ENCODE results near the gene PLPP1.

Gene PLPP1

GRCh38 chr5:55392669-55393068, 142.1 kb downstream of the PLPP1 start:
- Histone ChIP-seq H3F3A (ENCODE audit: insufficient read depth, low read length) (no peaks in the 10 kb centered on the region), H3K36me3 (replicated peaks; ENCODE audit: insufficient read depth, low read length) (0 out of 2 replicates have a peak, but pooled peaks cover 7% of the 10 kb centered on the region), H3K4me3 (ENCODE audit: low read length) (no peak overlapping the region), H3K27me3 (replicated peaks; ENCODE audit: insufficient read depth, low read length) (no peaks in the 10 kb centered on the region), H3K79me2 (ENCODE audit: low read length) (no peaks in the 10 kb centered on the region), H3K4me2 (ENCODE audit: low read depth, low read length) (no peak overlapping the region), H3K27ac (ENCODE audit: low read length) (no peak overlapping the region), H3K9me2 (replicated peaks; ENCODE audit: insufficient read depth, low read length) (no peaks in the 10 kb centered on the region), H3K4me1 (ENCODE audit: low read length) (no peaks in the 10 kb centered on the region), H3K9ac (ENCODE audit: low read length) (no peak overlapping the region), H4K20me1 (ENCODE audit: insufficient read depth, low read length) (no peaks in the 10 kb centered on the region), H3K9me3 (replicated peaks; ENCODE audit: insufficient read depth, low read length) (no peaks in the 10 kb centered on the region), H2AFZ (ENCODE audit: low read length) (no peak overlapping the region)
- no peak for TF ChIP-seq EZH2 (optimal IDR thresholded peaks at IDR 0.05; ENCODE audit: low read depth, low read length)
- no peak for TF ChIP-seq CTCF (IDR thresholded peaks at IDR 0.05; ENCODE audit: low read length)
- TF ChIP-seq EZH2phosphoT487 (IDR thresholded peaks at IDR 0.05; ENCODE audit: low read length), result no peak
- DNase-seq, result no peak

GRCh38 chr5:55391707-55392106, 143.1 kb downstream of the PLPP1 start:
- DNase-seq, result no peak
- H3K27me3 ChIP-seq (replicated peaks; ENCODE audit: insufficient read depth, low read length), result no peaks in the 10 kb centered on the region
- no peak overlapping the region for H3K9ac ChIP-seq (ENCODE audit: low read length)
- no peaks in the 10 kb centered on the region for H4K20me1 ChIP-seq (ENCODE audit: insufficient read depth, low read length)
- no peaks in the 10 kb centered on the region for H3K79me2 ChIP-seq (ENCODE audit: low read length)
- no peaks in the 10 kb centered on the region for H3K4me1 ChIP-seq (ENCODE audit: low read length)
- no peak for TF ChIP-seq CTCF (IDR thresholded peaks at IDR 0.05; ENCODE audit: low read length)
- TF ChIP-seq EZH2phosphoT487 (IDR thresholded peaks at IDR 0.05; ENCODE audit: low read length), result no peak
- no peak for TF ChIP-seq EZH2 (optimal IDR thresholded peaks at IDR 0.05; ENCODE audit: low read depth, low read length)
- no peak overlapping the region for H3K4me2 ChIP-seq (ENCODE audit: low read depth, low read length)
- H3K9me2 ChIP-seq (replicated peaks; ENCODE audit: insufficient read depth, low read length), result no peaks in the 10 kb centered on the region
- H3K36me3 ChIP-seq (replicated peaks; ENCODE audit: insufficient read depth, low read length), result 0 out of 2 replicates have a peak, but pooled peaks cover 8% of the 10 kb centered on the region
- no peaks in the 10 kb centered on the region for H3F3A ChIP-seq (ENCODE audit: insufficient read depth, low read length)
- H3K27ac ChIP-seq (ENCODE audit: low read length), result no peak overlapping the region
- H3K9me3 ChIP-seq (replicated peaks; ENCODE audit: insufficient read depth, low read length), result no peaks in the 10 kb centered on the region
- no peak overlapping the region for H3K4me3 ChIP-seq (ENCODE audit: low read length)
- no peak overlapping the region for H2AFZ ChIP-seq (ENCODE audit: low read length)

DNA sequence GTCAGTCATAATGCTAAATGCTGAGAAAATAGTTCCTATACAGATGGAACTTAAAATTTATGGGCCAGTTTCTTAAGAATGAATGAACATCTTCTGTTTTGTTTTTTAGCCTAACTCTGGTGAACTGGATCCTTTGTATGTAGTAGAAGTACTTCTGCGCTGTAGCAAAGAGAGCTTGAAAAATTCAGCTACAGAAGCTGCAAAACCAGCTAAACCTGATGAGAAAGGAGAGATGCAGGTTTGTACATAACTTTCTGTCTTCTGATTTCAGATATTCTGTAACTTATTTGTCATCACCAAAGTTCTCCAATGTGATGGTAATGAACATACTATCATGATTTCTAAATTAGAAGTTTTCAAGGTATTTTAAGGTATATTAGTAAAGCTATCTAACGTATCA, 146.9 kb downstream of the PLPP1 start:
- no peak for TF ChIP-seq EZH2phosphoT487 (IDR thresholded peaks at IDR 0.05; ENCODE audit: low read length)
- TF ChIP-seq CTCF (IDR thresholded peaks at IDR 0.05; ENCODE audit: low read length), result no peak
- no peak for TF ChIP-seq EZH2 (optimal IDR thresholded peaks at IDR 0.05; ENCODE audit: low read depth, low read length)
- peaks cover 8% of the 10 kb centered on the region; the same call in 1 of the 2 replicates for H3K36me3 ChIP-seq (replicated peaks; ENCODE audit: insufficient read depth, low read length)
- H3K4me1 ChIP-seq (ENCODE audit: low read length), result 0 out of 2 replicates have a peak, but pooled peaks cover 6% of the 10 kb centered on the region

More for the DNA sequence above, 146.9 kb downstream of the PLPP1 start:
- no peaks in the 10 kb centered on the region for H3K27me3 ChIP-seq (replicated peaks; ENCODE audit: insufficient read depth, low read length)
- no peak overlapping the region for H3K27ac ChIP-seq (ENCODE audit: low read length)
- DNase-seq, result no peak
- H3K9me2 ChIP-seq (replicated peaks; ENCODE audit: insufficient read depth, low read length), result no peaks in the 10 kb centered on the region
- H4K20me1 ChIP-seq (ENCODE audit: insufficient read depth, low read length), result no peaks in the 10 kb centered on the region
- H3K9ac ChIP-seq (ENCODE audit: low read length), result no peak overlapping the region
- no peak overlapping the region for H2AFZ ChIP-seq (ENCODE audit: low read length)
- no peak overlapping the region for H3K4me3 ChIP-seq (ENCODE audit: low read length)
- H3F3A ChIP-seq (ENCODE audit: insufficient read depth, low read length), result no peaks in the 10 kb centered on the region
- H3K4me2 ChIP-seq (ENCODE audit: low read depth, low read length), result no peak overlapping the region
- H3K79me2 ChIP-seq (ENCODE audit: low read length), result peaks cover 15% of the 10 kb centered on the region; the same call in 1 of the 2 replicates
- H3K9me3 ChIP-seq (replicated peaks; ENCODE audit: insufficient read depth, low read length), result no peaks in the 10 kb centered on the region
